HepG2 (cell line): ENCODE measurements around the gene PLEKHG2. TPM values are rescaled to one million over a fixed set of nuclear protein-coding genes. Genes with fewer than 3 reads are reported as not detected.

Experiments
- BHLHE40 ChIP-seq: IDR thresholded peaks from 2 replicates; pipeline ENCODE4 v1.6.1; 2011; ENCODE audit warnings: low read length, improper control_type of control experiment
- MBNL3 ChIP-seq: fragments of 250-450 bp; sonication (Bioruptor Pico); conservative IDR thresholded peaks from 2 replicates; pipeline ENCODE4 v1.8.0; 2022; ENCODE audit warnings: mild to moderate bottlenecking, inconsistent platforms
- MXD1 ChIP-seq: sonication (generic); formaldehyde crosslinking; IDR thresholded peaks from 2 replicates; pipeline ENCODE4 v1.4.0; 2020; ENCODE audit warnings: mild to moderate bottlenecking, missing genetic modification reagents
- SP4 ChIP-seq: sonication (generic); formaldehyde crosslinking; IDR thresholded peaks from 2 replicates; pipeline ENCODE4 v1.8.1; 2023; ENCODE audit warnings: mild to moderate bottlenecking, missing genetic modification reagents
- TCF12 ChIP-seq, 2 experiments: fragments of 450-650 bp in 1 of 2; sonication (generic) in 1 of 2; formaldehyde crosslinking in 1 of 2; IDR thresholded peaks; 2 replicates each; pipeline versions ENCODE4 v1.6.1 to v1.8.0; 2017 to 2022; ENCODE audit warnings: antibody characterized with exemption in 1 of 2, mild to moderate bottlenecking in 1 of 2, missing genetic modification reagents in 1 of 2, moderate library complexity in 1 of 2
- TRIM22 ChIP-seq: fragments of 450-650 bp; IDR thresholded peaks from 2 replicates; pipeline ENCODE4 v1.6.1; 2017
- ZNF224 ChIP-seq: sonication (generic); formaldehyde crosslinking; IDR thresholded peaks from 2 replicates; pipeline ENCODE4 v1.5.0; 2020; ENCODE audit warnings: mild to moderate bottlenecking, missing genetic modification reagents
- ZNF318 ChIP-seq: sonication (generic); formaldehyde crosslinking; IDR thresholded peaks from 2 replicates; pipeline ENCODE4 v1.4.0; 2020; ENCODE audit warnings: mild to moderate bottlenecking, missing genetic modification reagents
- polyA plus RNA-seq, 8 experiments: library from polyadenylated mRNA; depleted of rRNA in 3 of 8; stranded (reverse) in 7 of 8; unstranded in 1 of 8; fragments of >200 nt; fragmentation: Illumina TruSeq in 4 of 8; extraction: Trizol in 4 of 8; gene quantifications; 2 replicates each; pipeline versions ENCODE4 v1.2.1 to v1.2.3, GENCODE V29; 2011 to 2016; ENCODE audit warnings: low read depth in 4 of 8, missing spikeins in 1 of 8, mixed read lengths in 1 of 8; ENCODE audit not compliant: insufficient read depth in 1 of 8
- total RNA-seq, 5 experiments: library from RNA; depleted of rRNA; stranded (reverse); fragments of >200 nt; fragmentation: Illumina TruSeq; extraction: Trizol; gene quantifications; 2 replicates each; pipeline ENCODE4 v1.2.3, GENCODE V29; 2016; ENCODE audit warnings: low read depth in 1 of 5
- TF ChIP-seq, protein P1 (sequence below): sonication (generic); formaldehyde crosslinking; IDR thresholded peaks from 2 replicates; pipeline ENCODE4 v1.5.1; 2020; ENCODE audit warnings: mild to moderate bottlenecking, missing genetic modification reagents, borderline replicate concordance
- TF ChIP-seq, protein P2 (sequence below): IDR thresholded peaks from 2 replicates; pipeline ENCODE4 v1.6.1; 2016; ENCODE audit warnings: low read depth, borderline replicate concordance

The PLEKHG2 gene
- total and polyA plus RNA-seq, 2 of the 13 experiments (the other 11 are each of a cell fraction or from before 2014, with no cell fraction given), result 3.6 to 6.8 TPM

DNA sequence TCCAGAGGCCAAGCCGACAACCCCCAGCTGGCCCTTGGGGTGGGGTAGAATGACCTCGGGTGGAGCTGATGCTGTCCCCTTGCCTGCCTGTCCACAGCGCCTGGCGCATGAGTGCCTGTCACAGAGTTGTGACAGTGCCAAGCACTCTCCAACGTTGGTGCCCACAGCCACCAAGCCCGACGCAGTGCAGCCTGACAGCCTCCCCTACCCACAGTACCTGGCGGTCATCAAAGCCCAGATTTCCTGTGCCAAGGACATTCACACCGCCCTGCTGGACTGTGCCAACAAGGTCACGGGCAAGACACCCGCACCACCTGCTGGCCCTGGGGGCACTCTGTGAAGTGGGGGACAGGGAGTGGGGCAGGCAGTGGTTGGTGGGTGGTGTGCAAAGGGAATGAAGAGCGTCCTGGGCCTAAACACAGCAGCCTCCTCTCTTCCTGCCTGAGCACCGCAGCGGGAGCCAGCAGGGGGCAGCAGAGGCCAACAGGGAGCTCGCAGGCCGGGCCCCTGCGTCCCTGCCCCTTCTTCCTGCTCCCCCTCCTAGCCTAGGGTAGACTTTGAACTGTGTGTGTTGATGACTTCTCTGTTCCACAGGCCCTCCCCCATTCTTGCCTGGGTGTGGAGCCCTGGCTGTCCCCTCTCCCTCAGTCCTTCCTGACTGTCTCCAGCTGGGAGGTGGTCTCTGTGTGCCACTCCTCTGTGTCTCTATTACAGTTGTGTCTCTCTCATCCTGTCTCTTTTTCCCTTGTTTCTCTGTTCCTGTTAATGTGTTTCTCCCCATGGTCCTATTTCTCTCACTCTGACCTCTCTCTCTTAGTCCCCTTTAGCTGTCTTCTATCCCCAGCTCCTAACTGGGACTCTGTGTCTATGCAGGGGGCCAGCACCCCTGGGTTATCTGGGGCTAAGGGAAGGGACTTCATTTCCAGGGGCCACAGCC is 14.8 kb upstream of the PLEKHG2 start (continued):
- TF ChIP-seq TRIM22 (no peak), ZNF224 (CRISPR knock-in tag) (0 out of 2 replicates have a peak, but pooled peaks have one; percentile 23), BHLHE40 (0 out of 2 replicates have a peak, but pooled peaks have one; percentile 30), TCF12 (IDR thresholded peaks at IDR 0.05) (no peak), TCF12 (CRISPR knock-in tag; IDR thresholded peaks at IDR 0.05) (no peak), ZNF318 (CRISPR knock-in tag) (no peak), MXD1 (CRISPR knock-in tag) (no peak), MBNL3 (no peak), SP4 (peak; percentile 83)
- TF ChIP-seq, protein P1, sequence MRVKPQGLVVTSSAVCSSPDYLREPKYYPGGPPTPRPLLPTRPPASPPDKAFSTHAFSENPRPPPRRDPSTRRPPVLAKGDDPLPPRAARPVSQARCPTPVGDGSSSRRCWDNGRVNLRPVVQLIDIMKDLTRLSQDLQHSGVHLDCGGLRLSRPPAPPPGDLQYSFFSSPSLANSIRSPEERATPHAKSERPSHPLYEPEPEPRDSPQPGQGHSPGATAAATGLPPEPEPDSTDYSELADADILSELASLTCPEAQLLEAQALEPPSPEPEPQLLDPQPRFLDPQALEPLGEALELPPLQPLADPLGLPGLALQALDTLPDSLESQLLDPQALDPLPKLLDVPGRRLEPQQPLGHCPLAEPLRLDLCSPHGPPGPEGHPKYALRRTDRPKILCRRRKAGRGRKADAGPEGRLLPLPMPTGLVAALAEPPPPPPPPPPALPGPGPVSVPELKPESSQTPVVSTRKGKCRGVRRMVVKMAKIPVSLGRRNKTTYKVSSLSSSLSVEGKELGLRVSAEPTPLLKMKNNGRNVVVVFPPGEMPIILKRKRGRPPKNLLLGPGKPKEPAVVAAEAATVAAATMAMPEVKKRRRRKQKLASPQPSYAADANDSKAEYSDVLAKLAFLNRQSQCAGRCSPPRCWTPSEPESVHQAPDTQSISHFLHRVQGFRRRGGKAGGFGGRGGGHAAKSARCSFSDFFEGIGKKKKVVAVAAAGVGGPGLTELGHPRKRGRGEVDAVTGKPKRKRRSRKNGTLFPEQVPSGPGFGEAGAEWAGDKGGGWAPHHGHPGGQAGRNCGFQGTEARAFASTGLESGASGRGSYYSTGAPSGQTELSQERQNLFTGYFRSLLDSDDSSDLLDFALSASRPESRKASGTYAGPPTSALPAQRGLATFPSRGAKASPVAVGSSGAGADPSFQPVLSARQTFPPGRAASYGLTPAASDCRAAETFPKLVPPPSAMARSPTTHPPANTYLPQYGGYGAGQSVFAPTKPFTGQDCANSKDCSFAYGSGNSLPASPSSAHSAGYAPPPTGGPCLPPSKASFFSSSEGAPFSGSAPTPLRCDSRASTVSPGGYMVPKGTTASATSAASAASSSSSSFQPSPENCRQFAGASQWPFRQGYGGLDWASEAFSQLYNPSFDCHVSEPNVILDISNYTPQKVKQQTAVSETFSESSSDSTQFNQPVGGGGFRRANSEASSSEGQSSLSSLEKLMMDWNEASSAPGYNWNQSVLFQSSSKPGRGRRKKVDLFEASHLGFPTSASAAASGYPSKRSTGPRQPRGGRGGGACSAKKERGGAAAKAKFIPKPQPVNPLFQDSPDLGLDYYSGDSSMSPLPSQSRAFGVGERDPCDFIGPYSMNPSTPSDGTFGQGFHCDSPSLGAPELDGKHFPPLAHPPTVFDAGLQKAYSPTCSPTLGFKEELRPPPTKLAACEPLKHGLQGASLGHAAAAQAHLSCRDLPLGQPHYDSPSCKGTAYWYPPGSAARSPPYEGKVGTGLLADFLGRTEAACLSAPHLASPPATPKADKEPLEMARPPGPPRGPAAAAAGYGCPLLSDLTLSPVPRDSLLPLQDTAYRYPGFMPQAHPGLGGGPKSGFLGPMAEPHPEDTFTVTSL, result no peak
- TF ChIP-seq, protein P2, sequence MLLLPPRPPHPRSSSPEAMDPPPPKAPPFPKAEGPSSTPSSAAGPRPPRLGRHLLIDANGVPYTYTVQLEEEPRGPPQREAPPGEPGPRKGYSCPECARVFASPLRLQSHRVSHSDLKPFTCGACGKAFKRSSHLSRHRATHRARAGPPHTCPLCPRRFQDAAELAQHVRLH (CRISPR knock-in tag), result peak; percentile 58; the same call in 1 of the 2 replicates
